Gastrocnemius medialis (tissue), 4 donors: ENCODE results near the gene PRPH. TPM values are rescaled to one million over a fixed set of nuclear protein-coding genes. Genes with fewer than 3 reads are reported as not detected.
"Not testable (repeated sequence)": the region's sequence is repeated elsewhere in the genome, so short reads cannot be mapped to it uniquely, and the experiment has no call there.

Experiments
- ATAC-seq, 2 donors: fragments of 150-250 bp; one replicate each; pipeline ENCODE4 v1.9.1; 2016
- DNase-seq, 2 donors: peaks; one replicate each; pipeline ENCODE4 v3.0.0-alpha.2; 2019
- H3K27ac ChIP-seq, 4 donors: fragments of 200-600 bp; sonication (generic); 1 replicate in 1 of 4; 2 replicates in 3 of 4; pipeline ENCODE4 v1.5.1; 2016 to 2018; ENCODE audit warnings: mild to moderate bottlenecking in 2 of 4, moderate library complexity in 1 of 4
- H3K27me3 ChIP-seq, 3 donors: fragments of 200-600 bp; sonication (generic) in 2 of 3; 1 replicate in 1 of 3; 2 replicates in 2 of 3; pipeline versions ENCODE4 v1.5.1 to v1.6.0; 2016 to 2019; ENCODE audit warnings: mild to moderate bottlenecking in 1 of 3, moderate library complexity in 1 of 3
- H3K36me3 ChIP-seq, 2 donors: fragments of 200-600 bp; sonication (generic) in 1 of 2; one replicate each; pipeline ENCODE4 v1.5.1; 2017 to 2018
- H3K4me1 ChIP-seq, 2 donors: fragments of 200-600 bp; sonication (generic) in 1 of 2; one replicate each; pipeline ENCODE4 v1.5.1; 2016 to 2017; ENCODE audit warnings: mild to moderate bottlenecking in 2 of 2
- H3K4me3 ChIP-seq, 4 donors: fragments of 200-600 bp; sonication (generic) in 3 of 4; 1 replicate in 1 of 4; 2 replicates in 3 of 4; pipeline ENCODE4 v1.5.1; 2016 to 2019; ENCODE audit warnings: mild to moderate bottlenecking in 2 of 4
- H3K9me3 ChIP-seq, 3 donors: fragments of 200-600 bp; sonication (generic) in 2 of 3; 1 replicate in 1 of 3; 2 replicates in 2 of 3; pipeline ENCODE4 v1.5.1; 2016 to 2019
- CTCF ChIP-seq, 5 experiments: fragments of 450-650 bp in 3 of 5; fragments of 200-600 bp in 2 of 5; sonication (generic) in 2 of 5; IDR thresholded peaks in 4 of 5; conservative IDR thresholded peaks in 1 of 5; 1 replicate in 4 of 5; 2 replicates in 1 of 5; pipeline ENCODE4 v1.5.1; 2016 to 2019; ENCODE audit warnings: antibody characterized with exemption in 5 of 5, mild to moderate bottlenecking in 3 of 5, moderate library complexity in 3 of 5
- POLR2A ChIP-seq, 2 donors: fragments of 450-650 bp; IDR thresholded peaks; one replicate each; pipeline ENCODE4 v1.6.1; 2017; ENCODE audit warnings: antibody characterized with exemption in 2 of 2, mild to moderate bottlenecking in 2 of 2, moderate library complexity in 2 of 2
- in situ Hi-C, 4 donors: fragments of 200-750 bp; cut with MboI; loops; one replicate each; pipeline versions ENCODE4 v1.15.0 to v1.8.0; 2017; ENCODE audit warnings: low sequenced_read_pairs in 4 of 4
- intact Hi-C: fragments of 100-400 bp; cut with DNase I; formaldehyde crosslinking; loops from one replicate; pipeline ENCODE4 v1.15.1; 2023; ENCODE audit warnings: low total_unique reads
- total RNA-seq, 4 donors: library from RNA; depleted of rRNA; stranded (reverse); fragments of >200 nt; gene quantifications; one replicate each; pipeline versions ENCODE4 v1.1.0 to v1.2.3, GENCODE V29; 2016

The PRPH gene
- total RNA-seq, 4 donors from 2014 or later: not detected

- Histone ChIP-seq H3K36me3 (no peaks in the 10 kb centered on the region), H3K4me1 (no peaks in the 10 kb centered on the region), H3K9me3 (no peaks in the 10 kb centered on the region), H3K27me3 (peaks cover 50 to 57% (median 53%) of the 10 kb centered on the region in 3 donors), H3K27ac (no peak overlapping the region), H3K4me3 (no peak overlapping the region)
- no peak for TF ChIP-seq CTCF (IDR thresholded peaks at IDR 0.05 in 4 of 5, conservative IDR thresholded peaks at IDR 0.05 in 1 of 5)
- TF ChIP-seq POLR2A (IDR thresholded peaks at IDR 0.05): no peak
- DNase-seq (no peak), ATAC-seq (no peak)
- in situ Hi-C loops: no loop called here
- intact Hi-C loops: no loop called here
These were observed 38.0 kb downstream of the PRPH start for GRCh38 chr12:49332891-49333371.

GRCh38 chr12:49333778-49334177 is 38.8 kb downstream of the PRPH start:
- H3K36me3 ChIP-seq, H3K9me3 ChIP-seq, H3K27ac ChIP-seq, H3K4me3 ChIP-seq, ATAC-seq, H3K4me1 ChIP-seq, intact Hi-C loops, in situ Hi-C loops, DNase-seq: not testable (repeated sequence)
- peaks cover 52 to 58% (median 55%) of the 10 kb centered on the region in 3 donors for H3K27me3 ChIP-seq

- DNase-seq (no peak), ATAC-seq (no peak)
- H3K9me3 ChIP-seq: no peaks in the 10 kb centered on the region
- H3K27me3 ChIP-seq: peaks cover 54 to 58% (median 55%) of the 10 kb centered on the region in 3 donors
- intact Hi-C loops: no loop called here
- no peak overlapping the region for H3K27ac ChIP-seq
- in situ Hi-C loops: no loop called here
- H3K36me3 ChIP-seq: no peaks in the 10 kb centered on the region
- TF ChIP-seq POLR2A (IDR thresholded peaks at IDR 0.05): no peak
- no peak for TF ChIP-seq CTCF (IDR thresholded peaks at IDR 0.05 in 4 of 5, conservative IDR thresholded peaks at IDR 0.05 in 1 of 5)
- no peak overlapping the region for H3K4me3 ChIP-seq
- H3K4me1 ChIP-seq: no peaks in the 10 kb centered on the region
These were observed 39.3 kb downstream of the PRPH start for GRCh38 chr12:49334226-49334625.

GRCh38 chr12:49334681-49335080 is 39.7 kb downstream of the PRPH start:
- no peak for TF ChIP-seq CTCF (IDR thresholded peaks at IDR 0.05 in 4 of 5, conservative IDR thresholded peaks at IDR 0.05 in 1 of 5)
- TF ChIP-seq POLR2A (IDR thresholded peaks at IDR 0.05): no peak
- Histone ChIP-seq H3K27me3 (peaks cover 54 to 58% (median 55%) of the 10 kb centered on the region in 3 donors), H3K27ac (no peak overlapping the region), H3K36me3 (no peaks in the 10 kb centered on the region), H3K4me3 (no peak overlapping the region), H3K4me1 (no peaks in the 10 kb centered on the region), H3K9me3 (no peaks in the 10 kb centered on the region)
- intact Hi-C loops (no loop called here), in situ Hi-C loops (loop anchor here in 1 of 4 donors (5.0 kb wide), 1 partner anchor 47 kb away; no protein-coding TSS in a partner anchor)
- no peak for DNase-seq
- no peak for ATAC-seq

GRCh38 chr12:49335118-49335954 is 40.4 kb downstream of the PRPH start:
- Histone ChIP-seq H3K9me3 (no peaks in the 10 kb centered on the region), H3K27ac (no peak overlapping the region), H3K36me3 (no peaks in the 10 kb centered on the region), H3K4me3 (no peak overlapping the region), H3K27me3 (peaks cover 54 to 58% (median 57%) of the 10 kb centered on the region in 3 donors), H3K4me1 (no peaks in the 10 kb centered on the region)
- no peak for ATAC-seq
- intact Hi-C loops (no loop called here), in situ Hi-C loops (loop anchor here in 1 of 4 donors (5.0 kb wide), 1 partner anchor 48 kb away; no protein-coding TSS in a partner anchor)
- DNase-seq: no peak
- no peak for TF ChIP-seq POLR2A (IDR thresholded peaks at IDR 0.05)
- TF ChIP-seq CTCF (IDR thresholded peaks at IDR 0.05 in 4 of 5, conservative IDR thresholded peaks at IDR 0.05 in 1 of 5): no peak
